Panc1 (cell line): ENCODE results near the gene RFTN1. TPM values are rescaled to one million over a fixed set of nuclear protein-coding genes. Genes with fewer than 3 reads are reported as not detected.

Source experiments
- ATAC-seq: fragments of 200-7000 bp; cut with Tn5 transposase; 2 replicates; pipeline ENCODE4 v1.9.1; 2020; ENCODE audit warnings: mild to moderate bottlenecking, moderate library complexity
- BruUV-seq: library from RNA; stranded (reverse); fragments of 400-500 nt; replicated peaks from 2 replicates; lab custom pipeline; 2021; lab: Mats Ljungman, UMichigan
- CTCF ChIA-PET: fragments of 300-600 bp; sonication (Branson Sonifier 250); formaldehyde crosslinking; loops from one replicate; lab custom pipeline; 2022; ENCODE audit warnings: antibody characterized with exemption; lab: Charles Lee
- POLR2A ChIA-PET: fragments of 300-600 bp; sonication (Branson Sonifier 250); formaldehyde crosslinking; loops from one replicate; lab custom pipeline; 2022; ENCODE audit warnings: antibody characterized with exemption; lab: Charles Lee
- DNase-seq: peaks from one replicate; pipeline ENCODE4 v3.0.0-alpha.2; 2010; ENCODE audit warnings: low read depth, low spot score
- H3K27ac ChIP-seq: 2 replicates; pipeline ENCODE4 v1.5.1; 2011; ENCODE audit warnings: mild to moderate bottlenecking, low read length, inconsistent platforms
- H3K27me3 ChIP-seq: fragments of 200-500 bp; sonication (Bioruptor generic); 2 replicates; pipeline ENCODE4 v1.6.0; 2014; ENCODE audit warnings: low read length, inconsistent platforms; ENCODE audit not compliant: control insufficient read depth, insufficient read depth
- H3K36me3 ChIP-seq: fragments of 200-500 bp; sonication (Bioruptor generic); 2 replicates; pipeline ENCODE4 v1.5.1; 2014; ENCODE audit warnings: inconsistent platforms, mild to moderate bottlenecking, low read length, moderate library complexity; ENCODE audit not compliant: control insufficient read depth, insufficient read depth
- H3K4me1 ChIP-seq: 2 replicates; pipeline ENCODE4 v1.5.1; 2011; ENCODE audit warnings: inconsistent platforms, mild to moderate bottlenecking, low read length, moderate library complexity; ENCODE audit not compliant: control insufficient read depth, insufficient read depth
- H3K4me3 ChIP-seq, 2 experiments: 2 replicates each; pipeline ENCODE4 v1.5.1; 2011 to 2012; ENCODE audit warnings: low read depth in 2 of 2, low read length in 2 of 2, mild to moderate bottlenecking in 2 of 2, inconsistent platforms in 1 of 2, moderate library complexity in 1 of 2
- H3K9me3 ChIP-seq: fragments of 200-500 bp; sonication (Bioruptor generic); 2 replicates; pipeline ENCODE4 v1.5.1; 2014; ENCODE audit warnings: low read depth, mild to moderate bottlenecking, inconsistent platforms, low read length, moderate library complexity; ENCODE audit not compliant: control insufficient read depth, insufficient read depth
- CTCF ChIP-seq: fragments of 450-650 bp; IDR thresholded peaks from 2 replicates; pipeline ENCODE4 v1.5.1; 2017; ENCODE audit warnings: mild to moderate bottlenecking
- POLR2AphosphoS5 ChIP-seq: IDR thresholded peaks from 2 replicates; pipeline ENCODE4 v1.6.1; 2012; ENCODE audit warnings: mild to moderate bottlenecking, low read depth, low read length, moderate library complexity
- REST ChIP-seq, 2 experiments: IDR thresholded peaks; 2 replicates each; pipeline ENCODE4 v1.6.1; 2011 to 2012; ENCODE audit warnings: low read depth in 2 of 2, control low read depth in 1 of 2, low read length in 1 of 2, mild to moderate bottlenecking in 1 of 2, moderate library complexity in 1 of 2; ENCODE audit not compliant: insufficient read depth in 1 of 2
- SIN3A ChIP-seq: IDR thresholded peaks from 2 replicates; pipeline ENCODE4 v1.6.1; 2012; ENCODE audit warnings: low read depth, mild to moderate bottlenecking, low read length, moderate library complexity, borderline replicate concordance; ENCODE audit not compliant: insufficient read depth
- TCF7L2 ChIP-seq: IDR thresholded peaks from 2 replicates; pipeline ENCODE4 v1.6.1; 2011; ENCODE audit warnings: mild to moderate bottlenecking, low read depth, low read length, inconsistent platforms
- in situ Hi-C: cut with HindIII; loops from 2 replicates; pipeline ENCODE4 v1.10.0; 2016; ENCODE audit warnings: low sequenced_read_pairs, low pct_unique_long_range_greater_than_20kb
- intact Hi-C: fragments of 100-400 bp; cut with micrococcal nuclease; formaldehyde crosslinking; loops from one replicate; pipeline ENCODE4 v1.10.0; 2022; ENCODE audit not compliant: unreplicated experiment
- total RNA-seq: library from RNA; stranded (reverse); gene quantifications from one replicate; pipeline ENCODE4 v1.2.1, GENCODE V29; 2021; ENCODE audit not compliant: unreplicated experiment

Gene RFTN1
- total RNA-seq, 1 experiment from 2014 or later = 0.90 TPM

GRCh38 chr3:16506884-16507577 lies 6.5 kb downstream of the RFTN1 start:
- DNase-seq = no peak
- no peak for ATAC-seq
- Histone ChIP-seq H3K4me3 (no peak overlapping the region), H3K36me3 (no peaks in the 10 kb centered on the region), H3K4me1 (no peaks in the 10 kb centered on the region), H3K9me3 (no peaks in the 10 kb centered on the region), H3K27me3 (no peaks in the 10 kb centered on the region), H3K27ac (no peak overlapping the region)
- ChIA-PET CTCF (no interaction called here), POLR2A (no interaction called here)
- intact Hi-C loops = no loop called here
- in situ Hi-C loops = no loop called here
- BruUV-seq = no TSS peak
- TF ChIP-seq POLR2AphosphoS5 (no peak), TCF7L2 (no peak), CTCF (no peak)

- TF ChIP-seq POLR2AphosphoS5 (no peak), CTCF (no peak)
- H3K27me3 ChIP-seq = no peaks in the 10 kb centered on the region
- no peaks in the 10 kb centered on the region for H3K9me3 ChIP-seq
- ChIA-PET POLR2A (no interaction called here), CTCF (no interaction called here)
- DNase-seq (no peak), ATAC-seq (no peak)
- in situ Hi-C loops (no loop called here), intact Hi-C loops (no loop called here)
- no TSS peak for BruUV-seq
- H3K4me3 ChIP-seq = no peak overlapping the region
- H3K4me1 ChIP-seq = no peaks in the 10 kb centered on the region
- H3K36me3 ChIP-seq = no peaks in the 10 kb centered on the region
- H3K27ac ChIP-seq = no peak overlapping the region
Measured at GRCh38 chr3:16506451-16506850, 7.0 kb downstream of the RFTN1 start.

- Histone ChIP-seq H3K4me1 (no peaks in the 10 kb centered on the region), H3K4me3 (no peak overlapping the region), H3K9me3 (no peaks in the 10 kb centered on the region), H3K27ac (no peak overlapping the region), H3K36me3 (no peaks in the 10 kb centered on the region), H3K27me3 (no peaks in the 10 kb centered on the region)
- CTCF ChIA-PET = no interaction called here
- intact Hi-C loops = no loop called here
- TF ChIP-seq CTCF = no peak
- TF ChIP-seq POLR2AphosphoS5 = no peak
- no peak for TF ChIP-seq SIN3A
- TF ChIP-seq REST (IDR thresholded peaks at IDR 0.05; ENCODE audit: insufficient read depth in 1 of 2, low read depth in 2 of 2, low read length in 1 of 2) = no peak
- TF ChIP-seq TCF7L2 = no peak
- no TSS peak for BruUV-seq
- ATAC-seq = no peak
- POLR2A ChIA-PET = no interaction called here
- in situ Hi-C loops = no loop called here
- no peak for DNase-seq
Measured at GRCh38 chr3:16504692-16505091, 8.8 kb downstream of the RFTN1 start.
